SK-N-SH (cell line): Measurements from ENCODE around the gene AP3D1. TPM values are rescaled to one million over a fixed set of nuclear protein-coding genes. Genes with fewer than 3 reads are reported as not detected.

Source experiments
- CTCF ChIA-PET: fragments of 300-600, 350-600 bp; formaldehyde crosslinking; extraction: SDS; loops from one replicate; lab custom pipeline; 2021; lab: Yijun Ruan, JAX
- POLR2A ChIA-PET: fragments of 350-600 bp; sonication (Branson Sonifier 250); formaldehyde crosslinking; extraction: SDS; loops from one replicate; lab custom pipeline; 2020; ENCODE audit warnings: antibody characterized with exemption, inconsistent platforms; lab: Yijun Ruan, JAX
- DNase-seq: peaks from one replicate; pipeline ENCODE4 v3.0.0; 2012
- H2AFZ ChIP-seq: fragments of 200-600 bp; sonication (generic); 2 replicates; pipeline ENCODE4 v1.8.1; 2016; ENCODE audit warnings: antibody characterized with exemption, mild to moderate bottlenecking, low read depth
- H3F3A ChIP-seq: fragments of 200-600 bp; sonication (generic); replicated peaks from 2 replicates; pipeline ENCODE3; 2016; ENCODE audit warnings: antibody characterized with exemption, mild to moderate bottlenecking; ENCODE audit not compliant: insufficient read depth
- H3K27ac ChIP-seq, 2 experiments: fragments of 200-500 bp in 1 of 2; fragments of 200-600 bp in 1 of 2; sonication (Bioruptor generic) in 1 of 2; sonication (generic), shearing (Covaris generic) in 1 of 2; 2 replicates each; pipeline versions ENCODE4 v1.5.1 to v1.6.1; 2014 to 2016; ENCODE audit warnings: low read depth in 2 of 2, inconsistent platforms in 1 of 2, low read length in 1 of 2, mild to moderate bottlenecking in 1 of 2, mixed read lengths in 1 of 2
- H3K27me3 ChIP-seq: fragments of 200-600 bp; sonication (generic), shearing (Covaris generic); 2 replicates; pipeline ENCODE4 v1.6.1; 2016; ENCODE audit warnings: mixed run types; ENCODE audit not compliant: insufficient read depth
- H3K36me3 ChIP-seq, 2 experiments: fragments of 200-500 bp in 1 of 2; fragments of 200-600 bp in 1 of 2; sonication (Bioruptor generic) in 1 of 2; sonication (generic) in 1 of 2; replicated peaks in 1 of 2; 2 replicates each; pipeline versions ENCODE3 to v1.5.1; 2014 to 2016; ENCODE audit warnings: low read length in 1 of 2, mild to moderate bottlenecking in 1 of 2; ENCODE audit not compliant: insufficient read depth in 2 of 2, control insufficient read depth in 1 of 2
- H3K4me1 ChIP-seq, 2 experiments: fragments of 200-500 bp in 1 of 2; fragments of 200-600 bp in 1 of 2; sonication (Bioruptor generic) in 1 of 2; sonication (generic), shearing (Covaris generic) in 1 of 2; 2 replicates each; pipeline versions ENCODE4 v1.5.1 to v1.6.1; 2014 to 2016; ENCODE audit warnings: low read depth in 1 of 2, low read length in 1 of 2, mixed run types in 1 of 2; ENCODE audit not compliant: insufficient read depth in 2 of 2, control insufficient read depth in 1 of 2
- H3K4me2 ChIP-seq: fragments of 200-600 bp; sonication (generic), shearing (Covaris generic); 2 replicates; pipeline ENCODE4 v1.6.1; 2017; ENCODE audit warnings: mixed run types
- H3K4me3 ChIP-seq, 2 experiments: fragments of 200-500 bp in 1 of 2; fragments of 200-600 bp in 1 of 2; sonication (Bioruptor generic) in 1 of 2; sonication (generic), shearing (Covaris generic) in 1 of 2; 2 replicates each; pipeline versions ENCODE4 v1.5.1 to v1.8.1; 2014 to 2016; ENCODE audit warnings: low read depth in 2 of 2, inconsistent platforms in 1 of 2, low read length in 1 of 2, mild to moderate bottlenecking in 1 of 2, mixed read lengths in 1 of 2, moderate library complexity in 1 of 2
- H3K79me2 ChIP-seq: fragments of 200-600 bp; sonication (generic); 2 replicates; pipeline ENCODE4 v1.8.1; 2017; ENCODE audit warnings: mild to moderate bottlenecking; ENCODE audit not compliant: insufficient read depth
- H3K9ac ChIP-seq: fragments of 200-600 bp; sonication (generic); 2 replicates; pipeline ENCODE4 v1.6.1; 2017; ENCODE audit warnings: mixed run types
- H3K9me2 ChIP-seq: fragments of 200-600 bp; sonication (generic); 2 replicates; pipeline ENCODE4 v1.6.1; 2017; ENCODE audit warnings: mixed run types
- H3K9me3 ChIP-seq: fragments of 200-600 bp; sonication (generic); 2 replicates; pipeline ENCODE4 v1.6.1; 2017; ENCODE audit warnings: mixed run types, mild to moderate bottlenecking, moderate library complexity
- H4K20me1 ChIP-seq: fragments of 200-600 bp; sonication (generic); 2 replicates; pipeline ENCODE4 v1.6.1; 2017; ENCODE audit warnings: mild to moderate bottlenecking, mixed run types; ENCODE audit not compliant: insufficient read depth
- EP300 ChIP-seq, 2 experiments: IDR thresholded peaks; 2 replicates each; pipeline versions ENCODE4 v1.4.0 to v1.6.1; 2012; ENCODE audit warnings: borderline replicate concordance in 1 of 2, low read depth in 1 of 2, low read length in 1 of 2
- FOXJ3 ChIP-seq: sonication (generic); formaldehyde crosslinking; IDR thresholded peaks from 2 replicates; pipeline ENCODE4 v1.5.1; 2020; ENCODE audit warnings: mild to moderate bottlenecking, missing genetic modification reagents
- GABPA ChIP-seq: IDR thresholded peaks from 2 replicates; pipeline ENCODE4 v1.4.0; 2012; ENCODE audit warnings: low read depth, mild to moderate bottlenecking
- MXI1 ChIP-seq: IDR thresholded peaks from 2 replicates; pipeline ENCODE4 v1.6.1; 2012; ENCODE audit warnings: mild to moderate bottlenecking, low read depth, low read length, improper control_type of control experiment
- POLR2AphosphoS5 ChIP-seq: IDR thresholded peaks from 2 replicates; pipeline ENCODE4 v1.6.1; 2012; ENCODE audit warnings: low read depth, low read length
- RXRA ChIP-seq: IDR thresholded peaks from 2 replicates; pipeline ENCODE4 v1.4.0; 2012; ENCODE audit warnings: low read depth, mild to moderate bottlenecking, borderline replicate concordance
- SMC3 ChIP-seq: IDR thresholded peaks from 2 replicates; pipeline ENCODE4 v1.6.1; 2012; ENCODE audit warnings: low read depth, low read length, improper control_type of control experiment
- TEAD4 ChIP-seq: IDR thresholded peaks from 2 replicates; pipeline ENCODE4 v1.4.0; 2012; ENCODE audit warnings: mild to moderate bottlenecking, borderline replicate concordance; ENCODE audit not compliant: insufficient read depth
- YY1 ChIP-seq: IDR thresholded peaks from 2 replicates; pipeline ENCODE4 v1.4.0; 2012; ENCODE audit warnings: low read depth, mild to moderate bottlenecking
- WGBS: methylation state at CpG from one replicate; pipeline ENCODE4 v1.1.6; 2017; ENCODE audit warnings: low lambda C conversion rate; 5-methylcytosine and 5-hydroxymethylcytosine counted together
- polyA plus RNA-seq, 3 experiments: library from polyadenylated mRNA; depleted of rRNA; stranded (reverse); fragments of >200 nt; gene quantifications; 2 replicates each; pipeline ENCODE4 v1.2.3, GENCODE V29; 2012
- TF ChIP-seq, protein P1 (sequence below): fragments of 150-350 bp; IDR thresholded peaks from 2 replicates; pipeline ENCODE4 v1.6.1; 2017; ENCODE audit warnings: antibody characterized with exemption, low read length, low read depth, borderline replicate concordance
- TF ChIP-seq, protein P2 (sequence below): IDR thresholded peaks from 2 replicates; pipeline ENCODE4 v1.4.0; 2012; ENCODE audit warnings: low read depth, borderline replicate concordance
- TF ChIP-seq, protein P3 (sequence below): IDR thresholded peaks from 2 replicates; pipeline ENCODE4 v1.6.1; 2012; ENCODE audit warnings: mild to moderate bottlenecking, low read depth, low read length, moderate library complexity

The AP3D1 gene
- polyA plus RNA-seq, 1 of the 3 experiments (the other 2 are of a cell fraction) = 127 TPM

- CTCF ChIA-PET = no interaction called here
- peaks cover 30% of the 10 kb centered on the region for H3K79me2 ChIP-seq
Observed at GRCh38 chr19:2195361-2195760, 44.0 kb upstream of the AP3D1 start.

GRCh38 chr19:2194513-2195078, 43.2 kb upstream of the AP3D1 start:
- Histone ChIP-seq H3K36me3 (peaks cover 0 to 41% of the 10 kb centered on the region in 2 experiments), H3K9ac (no peak overlapping the region), H3K4me3 (no peak overlapping the region), H3K79me2 (peaks cover 35% of the 10 kb centered on the region), H3K9me2 (no peaks in the 10 kb centered on the region), H4K20me1 (peaks cover 25% of the 10 kb centered on the region), H3K27me3 (no peaks in the 10 kb centered on the region), H2AFZ (no peak overlapping the region), H3K9me3 (no peaks in the 10 kb centered on the region), H3F3A (no peaks in the 10 kb centered on the region), H3K4me1 (no peaks in the 10 kb centered on the region; a peak in 1 of 4 replicates), H3K27ac (no peak overlapping the region), H3K4me2 (no peak overlapping the region)
- TF ChIP-seq SMC3 (no peak), RXRA (no peak), TEAD4 (no peak), YY1 (no peak), GABPA (no peak), EP300 (IDR thresholded peaks at IDR 0.05; ENCODE audit: borderline replicate concordance in 1 of 2, low read depth in 1 of 2, low read length in 1 of 2) (no peak)
- TF ChIP-seq, protein P1, sequence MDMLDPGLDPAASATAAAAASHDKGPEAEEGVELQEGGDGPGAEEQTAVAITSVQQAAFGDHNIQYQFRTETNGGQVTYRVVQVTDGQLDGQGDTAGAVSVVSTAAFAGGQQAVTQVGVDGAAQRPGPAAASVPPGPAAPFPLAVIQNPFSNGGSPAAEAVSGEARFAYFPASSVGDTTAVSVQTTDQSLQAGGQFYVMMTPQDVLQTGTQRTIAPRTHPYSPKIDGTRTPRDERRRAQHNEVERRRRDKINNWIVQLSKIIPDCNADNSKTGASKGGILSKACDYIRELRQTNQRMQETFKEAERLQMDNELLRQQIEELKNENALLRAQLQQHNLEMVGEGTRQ = no peak
- TF ChIP-seq, protein P2, sequence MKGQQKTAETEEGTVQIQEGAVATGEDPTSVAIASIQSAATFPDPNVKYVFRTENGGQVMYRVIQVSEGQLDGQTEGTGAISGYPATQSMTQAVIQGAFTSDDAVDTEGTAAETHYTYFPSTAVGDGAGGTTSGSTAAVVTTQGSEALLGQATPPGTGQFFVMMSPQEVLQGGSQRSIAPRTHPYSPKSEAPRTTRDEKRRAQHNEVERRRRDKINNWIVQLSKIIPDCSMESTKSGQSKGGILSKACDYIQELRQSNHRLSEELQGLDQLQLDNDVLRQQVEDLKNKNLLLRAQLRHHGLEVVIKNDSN = no peak
- no peak for DNase-seq
- ChIA-PET POLR2A (no interaction called here), CTCF (no interaction called here)
- WGBS = 95% methylated on average over 20 of the region's 25 CpGs

More at GRCh38 chr19:2195361-2195760, 44.0 kb upstream of the AP3D1 start:
- Histone ChIP-seq H3K9me2 (no peaks in the 10 kb centered on the region), H3K4me2 (no peak overlapping the region), H3K27me3 (no peaks in the 10 kb centered on the region), H4K20me1 (peaks cover 25% of the 10 kb centered on the region), H3K4me3 (no peak overlapping the region), H3K9me3 (no peaks in the 10 kb centered on the region), H3K4me1 (no peaks in the 10 kb centered on the region; a peak in 1 of 4 replicates), H2AFZ (no peak overlapping the region), H3K27ac (no peak overlapping the region), H3K36me3 (peaks cover 0 to 41% of the 10 kb centered on the region in 2 experiments), H3F3A (no peaks in the 10 kb centered on the region), H3K9ac (no peak overlapping the region)
- POLR2A ChIA-PET = no interaction called here
- WGBS = 98% methylated on average over 6 of the region's 13 CpGs
- no peak for DNase-seq
- no peak for TF ChIP-seq POLR2AphosphoS5
- TF ChIP-seq, protein P3, sequence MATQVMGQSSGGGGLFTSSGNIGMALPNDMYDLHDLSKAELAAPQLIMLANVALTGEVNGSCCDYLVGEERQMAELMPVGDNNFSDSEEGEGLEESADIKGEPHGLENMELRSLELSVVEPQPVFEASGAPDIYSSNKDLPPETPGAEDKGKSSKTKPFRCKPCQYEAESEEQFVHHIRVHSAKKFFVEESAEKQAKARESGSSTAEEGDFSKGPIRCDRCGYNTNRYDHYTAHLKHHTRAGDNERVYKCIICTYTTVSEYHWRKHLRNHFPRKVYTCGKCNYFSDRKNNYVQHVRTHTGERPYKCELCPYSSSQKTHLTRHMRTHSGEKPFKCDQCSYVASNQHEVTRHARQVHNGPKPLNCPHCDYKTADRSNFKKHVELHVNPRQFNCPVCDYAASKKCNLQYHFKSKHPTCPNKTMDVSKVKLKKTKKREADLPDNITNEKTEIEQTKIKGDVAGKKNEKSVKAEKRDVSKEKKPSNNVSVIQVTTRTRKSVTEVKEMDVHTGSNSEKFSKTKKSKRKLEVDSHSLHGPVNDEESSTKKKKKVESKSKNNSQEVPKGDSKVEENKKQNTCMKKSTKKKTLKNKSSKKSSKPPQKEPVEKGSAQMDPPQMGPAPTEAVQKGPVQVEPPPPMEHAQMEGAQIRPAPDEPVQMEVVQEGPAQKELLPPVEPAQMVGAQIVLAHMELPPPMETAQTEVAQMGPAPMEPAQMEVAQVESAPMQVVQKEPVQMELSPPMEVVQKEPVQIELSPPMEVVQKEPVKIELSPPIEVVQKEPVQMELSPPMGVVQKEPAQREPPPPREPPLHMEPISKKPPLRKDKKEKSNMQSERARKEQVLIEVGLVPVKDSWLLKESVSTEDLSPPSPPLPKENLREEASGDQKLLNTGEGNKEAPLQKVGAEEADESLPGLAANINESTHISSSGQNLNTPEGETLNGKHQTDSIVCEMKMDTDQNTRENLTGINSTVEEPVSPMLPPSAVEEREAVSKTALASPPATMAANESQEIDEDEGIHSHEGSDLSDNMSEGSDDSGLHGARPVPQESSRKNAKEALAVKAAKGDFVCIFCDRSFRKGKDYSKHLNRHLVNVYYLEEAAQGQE = no peak
- no peak for TF ChIP-seq EP300 (IDR thresholded peaks at IDR 0.05; ENCODE audit: borderline replicate concordance in 1 of 2, low read depth in 1 of 2, low read length in 1 of 2)
- no peak for TF ChIP-seq MXI1
- TF ChIP-seq, protein P1 = no peak
- no peak for TF ChIP-seq FOXJ3
- no peak for TF ChIP-seq RXRA
